ENCODE data around the gene UBE2I.
A peak's percentile ranks its signal among the peaks of the same experiment; 100 is the strongest.

Gene UBE2I

DNA sequence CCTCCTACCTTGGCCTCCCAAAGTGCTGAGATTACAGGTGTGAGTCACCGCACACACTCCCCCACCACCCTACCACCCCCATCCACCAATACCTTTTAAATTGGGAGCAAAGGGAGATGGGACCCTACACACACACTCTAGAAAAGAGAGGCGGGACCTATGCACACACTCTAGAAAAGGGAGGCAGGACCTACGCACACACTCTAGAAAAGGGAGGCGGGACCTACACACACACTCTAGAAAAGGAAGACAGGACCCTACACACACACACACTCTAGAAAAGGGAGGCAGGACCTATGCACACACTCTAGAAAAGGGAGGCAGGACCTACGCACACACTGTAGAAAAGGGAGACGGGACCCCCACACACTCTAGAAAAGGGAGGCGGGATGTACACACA is 34.7 kb upstream of the UBE2I start:
- Histone ChIP-seq H3K27me3 (ENCODE audit: control insufficient read depth in 3 of 3, insufficient read depth in 3 of 3, low read depth in 1 of 3, low read length in 3 of 3) (peaks cover 0 to 10% (median 0%) of the 10 kb centered on the region in 3 experiments), H3K4me3 (ENCODE audit: low read length in 2 of 2) (no peak overlapping the region), H4K8ac (ENCODE audit: low read depth, low read length) (no peak overlapping the region), H3K9ac (ENCODE audit: low read depth, low read length, poor library complexity) (no peak overlapping the region), H2BK12ac (ENCODE audit: low read length) (no peak overlapping the region), H3K79me1 (ENCODE audit: low read depth, low read length) (peaks cover 3% of the 10 kb centered on the region), H4K91ac (ENCODE audit: low read depth, low read length, poor library complexity) (no peak overlapping the region), H2BK5ac (ENCODE audit: low read length) (no peak overlapping the region), H2BK120ac (ENCODE audit: low read depth, low read length) (no peak overlapping the region), H3K27ac (replicated peaks; ENCODE audit: low read length) (no peak overlapping the region), H3K14ac (ENCODE audit: low read length) (no peak overlapping the region), H2AK5ac (ENCODE audit: low read depth, low read length) (no peak overlapping the region), H3K9me3 (replicated peaks in 1 of 2; ENCODE audit: control insufficient read depth in 2 of 2, insufficient read depth in 1 of 2, low read depth in 1 of 2, low read length in 2 of 2) (no peaks in the 10 kb centered on the region), H3K4me1 (ENCODE audit: control insufficient read depth in 2 of 2, insufficient read depth in 1 of 2, low read depth in 1 of 2, low read length in 2 of 2) (peaks cover 11 to 14% of the 10 kb centered on the region in 2 donors), H2BK15ac (ENCODE audit: low read length) (no peak overlapping the region), H3K4me2 (ENCODE audit: insufficient read depth, low read length, poor library complexity, severe bottlenecking) (no peak overlapping the region), H3K36me3 (replicated peaks in 1 of 2; ENCODE audit: control insufficient read depth in 2 of 2, insufficient read depth in 2 of 2, low read length in 2 of 2) (no peaks in the 10 kb centered on the region), H3K23ac (ENCODE audit: low read depth, low read length, poor library complexity) (no peak overlapping the region), H2AFZ (ENCODE audit: low read length) (no peak overlapping the region), H3K4ac (ENCODE audit: low read length) (no peak overlapping the region), H3K18ac (ENCODE audit: low read length) (no peak overlapping the region)
- WGBS, 2 donors (ENCODE audit: extremely low coverage in 2 of 2, insufficient read length in 2 of 2, insufficient replicate concordance in 1 of 2), result no CpG with 5 or more reads among the region's 7 CpGs
- DNase-seq (ENCODE audit: low spot score), result no peak

DNA sequence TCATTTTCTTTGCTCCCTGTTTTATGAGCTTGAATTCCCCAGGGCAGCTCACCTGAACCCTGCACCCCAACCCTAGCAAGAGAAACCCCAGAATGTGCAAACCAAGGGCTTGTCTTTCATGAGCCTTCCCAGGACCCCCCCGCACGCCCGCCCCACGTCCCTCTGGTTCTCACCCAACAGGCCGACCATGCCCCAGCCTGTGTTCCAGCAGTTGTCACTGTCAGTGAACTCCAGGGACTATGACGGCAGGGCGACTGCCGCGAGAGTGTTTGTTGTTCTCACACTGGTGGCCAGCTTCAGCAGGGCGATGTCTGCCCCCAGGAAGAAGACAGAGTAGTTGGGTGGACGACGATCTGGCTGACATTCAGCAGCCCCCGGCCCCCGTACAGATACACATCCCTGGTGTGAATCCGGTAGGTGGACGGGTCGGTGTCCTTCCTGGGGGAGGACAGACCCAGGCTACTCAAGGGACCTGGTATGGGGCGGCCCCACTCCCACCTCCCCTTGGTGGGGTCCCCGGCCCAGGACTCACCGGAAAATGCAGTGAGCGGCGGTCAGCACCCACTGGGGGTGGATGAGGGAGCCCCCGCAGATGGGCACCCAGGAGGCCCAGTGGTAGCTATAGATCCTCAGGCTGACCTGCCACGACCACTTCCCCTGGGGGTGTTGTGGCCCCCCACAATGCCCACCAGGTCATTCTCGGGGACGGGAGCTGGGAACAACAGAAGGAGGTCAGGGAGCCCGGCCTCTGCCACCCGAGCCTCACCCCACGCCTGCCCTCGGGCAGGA is 33.5 kb upstream of the UBE2I start:
- Histone ChIP-seq H3K4me3 (ENCODE audit: low read length in 2 of 2) (no peak overlapping the region), H3K9ac (ENCODE audit: low read depth, low read length, poor library complexity) (peak overlapping the region; percentile 21), H3K27me3 (ENCODE audit: control insufficient read depth in 3 of 3, insufficient read depth in 3 of 3, low read depth in 1 of 3, low read length in 3 of 3) (peaks cover 0 to 17% (median 0%) of the 10 kb centered on the region in 3 experiments), H2BK5ac (ENCODE audit: low read length) (no peak overlapping the region), H2AFZ (ENCODE audit: low read length) (no peak overlapping the region), H4K8ac (ENCODE audit: low read depth, low read length) (no peak overlapping the region), H3K4me1 (ENCODE audit: control insufficient read depth in 2 of 2, insufficient read depth in 1 of 2, low read depth in 1 of 2, low read length in 2 of 2) (peaks cover 11 to 14% of the 10 kb centered on the region in 2 donors), H4K91ac (ENCODE audit: low read depth, low read length, poor library complexity) (no peak overlapping the region), H3K23ac (ENCODE audit: low read depth, low read length, poor library complexity) (peak overlapping the region; percentile 20), H3K27ac (replicated peaks; ENCODE audit: low read length) (no peak overlapping the region), H3K4me2 (ENCODE audit: insufficient read depth, low read length, poor library complexity, severe bottlenecking) (no peak overlapping the region), H2BK15ac (ENCODE audit: low read length) (peak overlapping the region; percentile 75), H2AK5ac (ENCODE audit: low read depth, low read length) (peak overlapping the region; percentile 95), H2BK12ac (ENCODE audit: low read length) (peak overlapping the region; percentile 84), H3K79me1 (ENCODE audit: low read depth, low read length) (peaks cover 3% of the 10 kb centered on the region), H3K14ac (ENCODE audit: low read length) (peak overlapping the region; percentile 56), H3K18ac (ENCODE audit: low read length) (peak overlapping the region; percentile 17), H3K9me3 (replicated peaks in 1 of 2; ENCODE audit: control insufficient read depth in 2 of 2, insufficient read depth in 1 of 2, low read depth in 1 of 2, low read length in 2 of 2) (no peaks in the 10 kb centered on the region), H3K4ac (ENCODE audit: low read length) (no peak overlapping the region), H2BK120ac (ENCODE audit: low read depth, low read length) (no peak overlapping the region), H3K36me3 (replicated peaks in 1 of 2; ENCODE audit: control insufficient read depth in 2 of 2, insufficient read depth in 2 of 2, low read length in 2 of 2) (no peaks in the 10 kb centered on the region)
- no peak for DNase-seq (ENCODE audit: low spot score)
- no CpG with 5 or more reads among the region's 30 CpGs for WGBS, 2 donors (ENCODE audit: extremely low coverage in 2 of 2, insufficient read length in 2 of 2, insufficient replicate concordance in 1 of 2)

DNA sequence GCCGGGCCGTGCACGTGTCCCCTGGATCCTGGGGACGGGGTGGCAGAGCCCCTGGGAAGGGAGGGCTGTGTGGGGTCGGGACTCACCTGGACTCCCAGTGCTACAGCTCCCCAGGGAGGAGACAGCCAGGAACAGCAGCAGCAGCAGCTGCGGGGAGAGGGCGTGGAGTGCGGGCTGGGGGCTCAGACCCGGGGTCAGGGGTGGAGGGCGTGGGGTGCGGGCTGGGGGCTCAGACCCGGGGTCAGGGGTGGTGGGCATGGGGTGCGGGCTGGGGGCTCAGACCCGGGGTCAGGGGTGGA is 32.9 kb upstream of the UBE2I start:
- no peak overlapping the region for H3K18ac ChIP-seq (ENCODE audit: low read length)
- H4K91ac ChIP-seq (ENCODE audit: low read depth, low read length, poor library complexity), result no peak overlapping the region
- H3K9me3 ChIP-seq (replicated peaks in 1 of 2; ENCODE audit: control insufficient read depth in 2 of 2, insufficient read depth in 1 of 2, low read depth in 1 of 2, low read length in 2 of 2), result no peaks in the 10 kb centered on the region
- H3K14ac ChIP-seq (ENCODE audit: low read length), result peak overlapping the region; percentile 56
- H3K36me3 ChIP-seq (replicated peaks in 1 of 2; ENCODE audit: control insufficient read depth in 2 of 2, insufficient read depth in 2 of 2, low read length in 2 of 2), result no peaks in the 10 kb centered on the region
- no peak overlapping the region for H3K4me3 ChIP-seq (ENCODE audit: low read length in 2 of 2)
- no peak overlapping the region for H2BK120ac ChIP-seq (ENCODE audit: low read depth, low read length)
- H3K4me1 ChIP-seq (ENCODE audit: control insufficient read depth in 2 of 2, insufficient read depth in 1 of 2, low read depth in 1 of 2, low read length in 2 of 2), result peaks cover 11 to 14% of the 10 kb centered on the region in 2 donors
- no peak overlapping the region for H3K4me2 ChIP-seq (ENCODE audit: insufficient read depth, low read length, poor library complexity, severe bottlenecking)
- no peak overlapping the region for H3K4ac ChIP-seq (ENCODE audit: low read length)
- WGBS, 2 donors (ENCODE audit: extremely low coverage in 2 of 2, insufficient read length in 2 of 2, insufficient replicate concordance in 1 of 2), result no CpG with 5 or more reads among the region's 14 CpGs
- no peak overlapping the region for H2BK5ac ChIP-seq (ENCODE audit: low read length)
- peaks cover 0 to 19% (median 0%) of the 10 kb centered on the region in 3 experiments for H3K27me3 ChIP-seq (ENCODE audit: control insufficient read depth in 3 of 3, insufficient read depth in 3 of 3, low read depth in 1 of 3, low read length in 3 of 3)
- peak overlapping the region; percentile 95 for H2AK5ac ChIP-seq (ENCODE audit: low read depth, low read length)
- H4K8ac ChIP-seq (ENCODE audit: low read depth, low read length), result no peak overlapping the region
- H2BK15ac ChIP-seq (ENCODE audit: low read length), result no peak overlapping the region
- no peak overlapping the region for H2AFZ ChIP-seq (ENCODE audit: low read length)
- no peak overlapping the region for H3K9ac ChIP-seq (ENCODE audit: low read depth, low read length, poor library complexity)
- no peak for DNase-seq (ENCODE audit: low spot score)
- H3K27ac ChIP-seq (replicated peaks; ENCODE audit: low read length), result no peak overlapping the region
- H3K79me1 ChIP-seq (ENCODE audit: low read depth, low read length), result peaks cover 3% of the 10 kb centered on the region
- H2BK12ac ChIP-seq (ENCODE audit: low read length), result peak overlapping the region; percentile 84
- H3K23ac ChIP-seq (ENCODE audit: low read depth, low read length, poor library complexity), result no peak overlapping the region

DNA sequence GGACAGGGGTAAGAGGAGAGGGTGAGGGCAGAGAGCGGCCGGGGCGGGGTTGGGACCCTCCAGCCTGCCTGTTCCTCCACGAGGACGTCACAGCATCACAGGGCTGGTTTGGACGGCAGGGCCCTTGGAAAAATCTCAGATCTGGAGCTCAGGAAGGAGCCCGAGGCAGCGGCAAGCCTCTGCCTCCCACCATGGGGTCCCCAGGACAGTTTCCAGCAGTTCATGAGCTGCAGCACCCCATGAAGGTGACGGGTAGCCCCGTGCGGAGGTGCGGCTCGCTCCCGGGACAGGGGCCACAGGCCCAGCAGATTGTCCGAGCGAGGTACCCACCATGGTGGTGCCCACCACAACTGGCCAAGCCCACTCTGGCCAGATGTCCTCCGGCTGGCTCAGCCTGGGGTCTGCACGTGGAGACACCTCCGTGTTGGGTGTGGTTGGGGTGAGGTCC is 32.3 kb upstream of the UBE2I start:
- Histone ChIP-seq H3K9me3 (replicated peaks in 1 of 2; ENCODE audit: control insufficient read depth in 2 of 2, insufficient read depth in 1 of 2, low read depth in 1 of 2, low read length in 2 of 2) (no peaks in the 10 kb centered on the region), H2BK15ac (ENCODE audit: low read length) (peak overlapping the region; percentile 26), H4K91ac (ENCODE audit: low read depth, low read length, poor library complexity) (no peak overlapping the region), H3K14ac (ENCODE audit: low read length) (peak overlapping the region; percentile 64), H2BK5ac (ENCODE audit: low read length) (peak overlapping the region; percentile 82), H3K4me2 (ENCODE audit: insufficient read depth, low read length, poor library complexity, severe bottlenecking) (no peak overlapping the region), H3K4me3 (ENCODE audit: low read length in 2 of 2) (no peak overlapping the region), H2BK12ac (ENCODE audit: low read length) (no peak overlapping the region), H2AFZ (ENCODE audit: low read length) (no peak overlapping the region), H4K8ac (ENCODE audit: low read depth, low read length) (no peak overlapping the region), H3K79me1 (ENCODE audit: low read depth, low read length) (peaks cover 3% of the 10 kb centered on the region), H3K9ac (ENCODE audit: low read depth, low read length, poor library complexity) (peak overlapping the region; percentile 30), H3K4ac (ENCODE audit: low read length) (no peak overlapping the region), H2BK120ac (ENCODE audit: low read depth, low read length) (no peak overlapping the region), H3K18ac (ENCODE audit: low read length) (peak overlapping the region; percentile 44), H2AK5ac (ENCODE audit: low read depth, low read length) (peak overlapping the region; percentile 56), H3K27me3 (ENCODE audit: control insufficient read depth in 3 of 3, insufficient read depth in 3 of 3, low read depth in 1 of 3, low read length in 3 of 3) (peaks cover 0 to 22% (median 0%) of the 10 kb centered on the region in 3 experiments), H3K27ac (replicated peaks; ENCODE audit: low read length) (no peak overlapping the region), H3K36me3 (replicated peaks in 1 of 2; ENCODE audit: control insufficient read depth in 2 of 2, insufficient read depth in 2 of 2, low read length in 2 of 2) (no peaks in the 10 kb centered on the region), H3K4me1 (ENCODE audit: control insufficient read depth in 2 of 2, insufficient read depth in 1 of 2, low read depth in 1 of 2, low read length in 2 of 2) (peaks cover 11 to 14% of the 10 kb centered on the region in 2 donors), H3K23ac (ENCODE audit: low read depth, low read length, poor library complexity) (peak overlapping the region; percentile 85)
- DNase-seq (ENCODE audit: low spot score), result no peak
- WGBS, 2 donors (ENCODE audit: extremely low coverage in 2 of 2, insufficient read length in 2 of 2, insufficient replicate concordance in 1 of 2), result no CpG with 5 or more reads among the region's 19 CpGs

Data from neuronal stem cell (in vitro differentiated cells).